H9 (cell line): ENCODE measurements around the gene COL28A1. TPM values are rescaled to one million over a fixed set of nuclear protein-coding genes. Genes with fewer than 3 reads are reported as not detected.
"Not testable (repeated sequence)": the region's sequence is repeated elsewhere in the genome, so short reads cannot be mapped to it uniquely, and the experiment has no call there.

ENCODE experiments used
- DNase-seq: peaks from one replicate; pipeline ENCODE4 v3.0.0-alpha.2; 2017
- H2AFZ ChIP-seq: one replicate; pipeline ENCODE4 v1.6.1; 2013; ENCODE audit warnings: mild to moderate bottlenecking, low read length, control low read depth, moderate library complexity
- H2AK5ac ChIP-seq: 2 replicates; pipeline ENCODE4 v1.6.1; 2013; ENCODE audit warnings: low read length, control low read depth, mixed read lengths; ENCODE audit not compliant: insufficient read length
- H2BK120ac ChIP-seq: one replicate; pipeline ENCODE4 v1.6.1; 2013; ENCODE audit warnings: low read depth, mild to moderate bottlenecking, low read length, control low read depth, inconsistent platforms; ENCODE audit not compliant: poor library complexity, severe bottlenecking
- H2BK12ac ChIP-seq: 2 replicates; pipeline ENCODE4 v1.6.1; 2013; ENCODE audit warnings: low read length, control low read depth, mixed read lengths, low read depth; ENCODE audit not compliant: insufficient read length
- H2BK15ac ChIP-seq: 2 replicates; pipeline ENCODE4 v1.6.1; 2013; ENCODE audit warnings: low read depth, low read length, control low read depth
- H2BK20ac ChIP-seq: one replicate; pipeline ENCODE4 v1.6.1; 2013; ENCODE audit warnings: low read depth, mild to moderate bottlenecking, low read length, control low read depth, inconsistent platforms; ENCODE audit not compliant: poor library complexity, severe bottlenecking
- H2BK5ac ChIP-seq: 2 replicates; pipeline ENCODE4 v1.6.1; 2013; ENCODE audit warnings: low read length, control low read depth, mixed read lengths; ENCODE audit not compliant: insufficient read length
- H3K14ac ChIP-seq: 2 replicates; pipeline ENCODE4 v1.6.1; 2013; ENCODE audit warnings: low read length, control low read depth; ENCODE audit not compliant: insufficient read depth
- H3K18ac ChIP-seq: 2 replicates; pipeline ENCODE4 v1.6.1; 2013; ENCODE audit warnings: low read depth, mild to moderate bottlenecking, mixed read lengths, low read length, control low read depth; ENCODE audit not compliant: insufficient read length
- H3K23ac ChIP-seq: 2 replicates; pipeline ENCODE4 v1.6.1; 2013; ENCODE audit warnings: low read length, control low read depth, mixed read lengths, low read depth; ENCODE audit not compliant: insufficient read length
- H3K23me2 ChIP-seq: 2 replicates; pipeline ENCODE4 v1.6.1; 2013; ENCODE audit warnings: low read depth, mild to moderate bottlenecking, mixed read lengths, low read length, control low read depth; ENCODE audit not compliant: insufficient read length, poor library complexity, severe bottlenecking
- H3K27ac ChIP-seq: 2 replicates; pipeline ENCODE4 v1.5.1; 2013; ENCODE audit warnings: low read length, control low read depth, mixed read lengths, low read depth; ENCODE audit not compliant: insufficient read length
- H3K27me3 ChIP-seq: 2 replicates; pipeline ENCODE4 v1.6.1; 2013; ENCODE audit warnings: low read length, control low read depth, inconsistent platforms; ENCODE audit not compliant: insufficient read depth
- H3K4ac ChIP-seq: 2 replicates; pipeline ENCODE4 v1.6.1; 2013; ENCODE audit warnings: low read depth, mild to moderate bottlenecking, control low read depth, inconsistent platforms, low read length, moderate library complexity
- H3K4me1 ChIP-seq: 2 replicates; pipeline ENCODE4 v1.6.1; 2013; ENCODE audit warnings: low read length, control low read depth, inconsistent platforms; ENCODE audit not compliant: insufficient read depth
- H3K4me2 ChIP-seq: 2 replicates; pipeline ENCODE4 v1.6.1; 2013; ENCODE audit warnings: low read length, control low read depth, mixed read lengths; ENCODE audit not compliant: insufficient read length, insufficient read depth
- H3K56ac ChIP-seq: 2 replicates; pipeline ENCODE4 v1.6.1; 2013; ENCODE audit warnings: low read depth, mild to moderate bottlenecking, mixed read lengths, low read length, control low read depth; ENCODE audit not compliant: insufficient read length
- H3K79me1 ChIP-seq: 2 replicates; pipeline ENCODE4 v1.6.1; 2013; ENCODE audit warnings: low read depth, mild to moderate bottlenecking, moderate library complexity, low read length, control low read depth, inconsistent platforms; ENCODE audit not compliant: insufficient read depth, poor library complexity, severe bottlenecking
- H3K79me2 ChIP-seq: 2 replicates; pipeline ENCODE4 v1.6.1; 2013; ENCODE audit warnings: low read length, control low read depth, inconsistent platforms; ENCODE audit not compliant: insufficient read depth
- H3K9ac ChIP-seq: 2 replicates; pipeline ENCODE4 v1.6.1; 2013; ENCODE audit warnings: low read length, control low read depth, mixed read lengths; ENCODE audit not compliant: insufficient read length; ENCODE audit errors: extremely low read depth
- H3K9me3 ChIP-seq: one replicate; pipeline ENCODE4 v1.6.1; 2013; ENCODE audit warnings: low read depth, low read length, inconsistent platforms; ENCODE audit not compliant: control insufficient read depth
- H3T11ph ChIP-seq: one replicate; pipeline ENCODE4 v1.6.1; 2013; ENCODE audit warnings: mild to moderate bottlenecking, low read length, control low read depth, inconsistent platforms
- H4K20me1 ChIP-seq: one replicate; pipeline ENCODE4 v1.6.1; 2013; ENCODE audit not compliant: control insufficient read depth, insufficient read length, insufficient read depth
- H4K5ac ChIP-seq: 2 replicates; pipeline ENCODE4 v1.6.1; 2013; ENCODE audit warnings: low read depth, mild to moderate bottlenecking, mixed read lengths, low read length, control low read depth; ENCODE audit not compliant: insufficient read length
- H4K8ac ChIP-seq: replicated peaks from 2 replicates; pipeline ENCODE4 v1.6.1; 2013; ENCODE audit warnings: low read length, control low read depth, mixed read lengths, low read depth; ENCODE audit not compliant: insufficient read length
- H4K91ac ChIP-seq: 2 replicates; pipeline ENCODE4 v1.6.1; 2013; ENCODE audit warnings: low read depth, mild to moderate bottlenecking, moderate library complexity, mixed read lengths, low read length, control low read depth; ENCODE audit not compliant: insufficient read length
- H3K27ac Mint-ChIP-seq, 3 experiments: 2 replicates in 2 of 3; 3 replicates in 1 of 3; pipeline ENCODE4 v1.8.0; 2020 to 2021; ENCODE audit warnings: mixed read lengths in 3 of 3, mild to moderate bottlenecking in 1 of 3, moderate library complexity in 1 of 3
- H3K27me3 Mint-ChIP-seq: 2 replicates; pipeline ENCODE4 v1.8.0; 2021; ENCODE audit warnings: low read depth, mild to moderate bottlenecking, moderate library complexity, mixed read lengths
- H3K36me3 Mint-ChIP-seq, 3 experiments: 2 replicates in 2 of 3; 3 replicates in 1 of 3; pipeline ENCODE4 v1.8.0; 2020 to 2021; ENCODE audit warnings: low read depth in 3 of 3, mixed read lengths in 3 of 3; ENCODE audit not compliant: insufficient read depth in 1 of 3
- H3K4me1 Mint-ChIP-seq, 2 experiments: 2 replicates each; pipeline ENCODE4 v1.8.0; 2020; ENCODE audit warnings: mixed read lengths in 2 of 2
- H3K4me3 Mint-ChIP-seq, 2 experiments: 2 replicates in 1 of 2; 3 replicates in 1 of 2; pipeline ENCODE4 v1.8.0; 2020 to 2021; ENCODE audit warnings: mild to moderate bottlenecking in 2 of 2, mixed read lengths in 2 of 2, moderate library complexity in 1 of 2
- H3K9me3 Mint-ChIP-seq, 2 experiments: 2 replicates in 1 of 2; 3 replicates in 1 of 2; pipeline ENCODE4 v1.8.0; 2020; ENCODE audit warnings: mild to moderate bottlenecking in 2 of 2, mixed read lengths in 2 of 2, moderate library complexity in 1 of 2
- WGBS: extraction: QIAGEN DNeasy Blood & Tissue Kit; methylation state at CpG from one replicate; pipeline ENCODE4 v1.1.7; 2013; ENCODE audit warnings: missing lambda C conversion rate, low lambda C conversion rate, mixed read lengths; ENCODE audit not compliant: insufficient read length; ENCODE audit errors: extremely low coverage; 5-methylcytosine and 5-hydroxymethylcytosine counted together
- total RNA-seq: library from RNA; stranded (reverse); gene quantifications from 2 replicates; pipeline ENCODE4 v1.2.1, GENCODE V29; 2021
- TF ChIP-seq, protein P1 (sequence below): fragments of 200-600 bp; sonication (generic); conservative IDR thresholded peaks from 3 replicates; pipeline ENCODE4 v1.8.0; 2021; ENCODE audit warnings: antibody characterized with exemption, mild to moderate bottlenecking

The COL28A1 gene
- total RNA-seq, 1 experiment from 2014 or later, result 0.66 TPM

DNA sequence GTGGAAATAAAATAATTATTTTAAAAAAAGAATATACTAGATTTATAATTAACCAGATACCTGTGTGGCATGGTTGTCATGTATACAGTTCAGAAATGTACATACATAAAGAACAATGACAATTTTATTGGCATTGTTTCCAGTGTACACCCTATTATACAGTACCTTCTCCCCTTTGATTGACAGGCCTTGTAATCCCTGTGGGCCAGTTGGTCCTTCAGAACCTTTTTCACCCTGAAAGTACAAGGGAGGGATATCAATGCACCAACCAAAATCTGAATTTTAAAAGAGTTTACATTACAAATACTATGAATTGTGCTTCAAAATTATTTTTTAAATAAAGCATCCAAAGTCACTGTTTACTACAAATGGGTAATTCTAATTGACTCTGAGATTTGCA is 61.2 kb downstream of the COL28A1 start:
- Histone ChIP-seq H2AFZ (no peak overlapping the region), H3K23ac (no peak overlapping the region), H2BK120ac (no peak overlapping the region), H3T11ph (no peak overlapping the region), H3K23me2 (no peaks in the 10 kb centered on the region), H3K27ac (no peak overlapping the region), H3K18ac (no peak overlapping the region), H3K4ac (no peak overlapping the region), H3K9me3 (no peaks in the 10 kb centered on the region), H4K91ac (no peak overlapping the region), H2BK12ac (no peak overlapping the region), H2BK15ac (no peak overlapping the region), H2BK20ac (no peak overlapping the region), H4K5ac (no peak overlapping the region), H3K4me2 (no peak overlapping the region), H4K8ac (no peak overlapping the region), H3K79me2 (no peaks in the 10 kb centered on the region), H3K9ac (no peak overlapping the region), H3K56ac (no peak overlapping the region), H3K14ac (no peak overlapping the region), H3K4me1 (no peaks in the 10 kb centered on the region), H4K20me1 (no peaks in the 10 kb centered on the region), H2AK5ac (no peak overlapping the region), H2BK5ac (no peak overlapping the region), H3K79me1 (no peaks in the 10 kb centered on the region), H3K27me3 (no peaks in the 10 kb centered on the region)
- H3K27me3 Mint-ChIP-seq, result no peaks in the 10 kb centered on the region
- TF ChIP-seq, protein P1, sequence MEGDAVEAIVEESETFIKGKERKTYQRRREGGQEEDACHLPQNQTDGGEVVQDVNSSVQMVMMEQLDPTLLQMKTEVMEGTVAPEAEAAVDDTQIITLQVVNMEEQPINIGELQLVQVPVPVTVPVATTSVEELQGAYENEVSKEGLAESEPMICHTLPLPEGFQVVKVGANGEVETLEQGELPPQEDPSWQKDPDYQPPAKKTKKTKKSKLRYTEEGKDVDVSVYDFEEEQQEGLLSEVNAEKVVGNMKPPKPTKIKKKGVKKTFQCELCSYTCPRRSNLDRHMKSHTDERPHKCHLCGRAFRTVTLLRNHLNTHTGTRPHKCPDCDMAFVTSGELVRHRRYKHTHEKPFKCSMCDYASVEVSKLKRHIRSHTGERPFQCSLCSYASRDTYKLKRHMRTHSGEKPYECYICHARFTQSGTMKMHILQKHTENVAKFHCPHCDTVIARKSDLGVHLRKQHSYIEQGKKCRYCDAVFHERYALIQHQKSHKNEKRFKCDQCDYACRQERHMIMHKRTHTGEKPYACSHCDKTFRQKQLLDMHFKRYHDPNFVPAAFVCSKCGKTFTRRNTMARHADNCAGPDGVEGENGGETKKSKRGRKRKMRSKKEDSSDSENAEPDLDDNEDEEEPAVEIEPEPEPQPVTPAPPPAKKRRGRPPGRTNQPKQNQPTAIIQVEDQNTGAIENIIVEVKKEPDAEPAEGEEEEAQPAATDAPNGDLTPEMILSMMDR, result no peak
- no peak for DNase-seq
- peaks cover 16 to 27% of the 10 kb centered on the region in 2 experiments; a peak in 4 of 5 replicates for H3K9me3 Mint-ChIP-seq
- no peaks in the 10 kb centered on the region for H3K4me1 Mint-ChIP-seq
- no peak overlapping the region for H3K27ac Mint-ChIP-seq
- H3K4me3 Mint-ChIP-seq, result no peak overlapping the region
- H3K36me3 Mint-ChIP-seq, result peaks cover 5 to 7% (median 6%) of the 10 kb centered on the region in 3 experiments; a peak in 4 of 7 replicates

- not testable (repeated sequence) for H3K4me1 Mint-ChIP-seq, H3K27me3 ChIP-seq, H3K79me1 ChIP-seq, DNase-seq, H2BK12ac ChIP-seq, H2BK5ac ChIP-seq, H3K27me3 Mint-ChIP-seq, H3K9ac ChIP-seq, H3K18ac ChIP-seq, H3K56ac ChIP-seq, H4K20me1 ChIP-seq, H4K8ac ChIP-seq, H3K27ac Mint-ChIP-seq, H4K91ac ChIP-seq, H3K79me2 ChIP-seq, H2BK20ac ChIP-seq, H2BK120ac ChIP-seq, H2AFZ ChIP-seq, H3T11ph ChIP-seq, H3K23ac ChIP-seq, H2BK15ac ChIP-seq, H3K4me3 Mint-ChIP-seq, H3K23me2 ChIP-seq, H3K14ac ChIP-seq, H3K4ac ChIP-seq, H3K4me2 ChIP-seq, H4K5ac ChIP-seq, H3K9me3 ChIP-seq, H2AK5ac ChIP-seq, H3K27ac ChIP-seq, H3K4me1 ChIP-seq
- no CpG with 5 or more reads among the region's 39 CpGs for WGBS
- H3K36me3 Mint-ChIP-seq, result peaks cover 4 to 22% (median 7%) of the 10 kb centered on the region in 3 experiments
- peaks cover 13 to 18% of the 10 kb centered on the region in 2 experiments for H3K9me3 Mint-ChIP-seq
Observed at GRCh38 chr7:7464991-7465765, 70.5 kb downstream of the COL28A1 start.
